ENCODE results near the gene DDX60. TPM values are rescaled to one million over a fixed set of nuclear protein-coding genes. Genes with fewer than 3 reads are reported as not detected.

Gene DDX60
- total RNA-seq, 1 donor from 2014 or later = 27.6 TPM

GRCh38 chr4:168272488-168272887 is 46.1 kb downstream of the DDX60 start:
- Histone ChIP-seq H3K27me3 (no peaks in the 10 kb centered on the region), H3K36me3 (peaks cover 76% of the 10 kb centered on the region), H3K9me3 (no peaks in the 10 kb centered on the region), H3K4me1 (no peaks in the 10 kb centered on the region), H3K4me3 (no peak overlapping the region), H3K27ac (no peak overlapping the region)
- no peak for TF ChIP-seq CTCF (IDR thresholded peaks at IDR 0.05)
- intact Hi-C loops (cut with DNase I) = no loop called here
- ATAC-seq (no peak), DNase-seq (no peak)

GRCh38 chr4:168269896-168270295 is 48.7 kb downstream of the DDX60 start:
- H3K27me3 ChIP-seq = no peaks in the 10 kb centered on the region
- DNase-seq (no peak), ATAC-seq (peak; percentile 32)
- intact Hi-C loops (cut with DNase I) = no loop called here
- H3K9me3 ChIP-seq = no peaks in the 10 kb centered on the region
- no peak overlapping the region for H3K4me3 ChIP-seq
- TF ChIP-seq CTCF (IDR thresholded peaks at IDR 0.05) = no peak
- no peaks in the 10 kb centered on the region for H3K4me1 ChIP-seq
- H3K36me3 ChIP-seq = peaks cover 76% of the 10 kb centered on the region
- no peak overlapping the region for H3K27ac ChIP-seq

- H3K36me3 ChIP-seq = peaks cover 67% of the 10 kb centered on the region
- no peak for TF ChIP-seq CTCF (IDR thresholded peaks at IDR 0.05)
- DNase-seq (no peak), ATAC-seq (no peak)
- H3K4me1 ChIP-seq = no peaks in the 10 kb centered on the region
- H3K27me3 ChIP-seq = no peaks in the 10 kb centered on the region
- intact Hi-C loops (cut with DNase I) = no loop called here
- H3K27ac ChIP-seq = no peak overlapping the region
- no peak overlapping the region for H3K4me3 ChIP-seq
- no peaks in the 10 kb centered on the region for H3K9me3 ChIP-seq
Measured at GRCh38 chr4:168265327-168265726, 53.2 kb downstream of the DDX60 start.

- Histone ChIP-seq H3K27ac (no peak overlapping the region), H3K9me3 (no peaks in the 10 kb centered on the region), H3K27me3 (no peaks in the 10 kb centered on the region), H3K4me3 (no peak overlapping the region), H3K4me1 (no peaks in the 10 kb centered on the region), H3K36me3 (peaks cover 67% of the 10 kb centered on the region)
- DNase-seq (no peak), ATAC-seq (no peak)
- intact Hi-C loops (cut with DNase I) = no loop called here
- TF ChIP-seq CTCF (IDR thresholded peaks at IDR 0.05) = no peak
Measured at GRCh38 chr4:168264903-168265302, 53.6 kb downstream of the DDX60 start.

GRCh38 chr4:168263039-168263438 is 55.5 kb downstream of the DDX60 start:
- no peak for ATAC-seq
- TF ChIP-seq CTCF (IDR thresholded peaks at IDR 0.05) = no peak
- Histone ChIP-seq H3K4me3 (no peak overlapping the region), H3K27ac (no peak overlapping the region), H3K4me1 (no peaks in the 10 kb centered on the region), H3K9me3 (no peaks in the 10 kb centered on the region), H3K36me3 (peaks cover 53% of the 10 kb centered on the region), H3K27me3 (no peaks in the 10 kb centered on the region)
- intact Hi-C loops (cut with DNase I) = no loop called here
- no peak for DNase-seq

GRCh38 chr4:168259096-168259495 is 59.5 kb downstream of the DDX60 start:
- intact Hi-C loops (cut with DNase I) = no loop called here
- peaks cover 44% of the 10 kb centered on the region for H3K36me3 ChIP-seq
- TF ChIP-seq CTCF (IDR thresholded peaks at IDR 0.05) = no peak

More at GRCh38 chr4:168259096-168259495, 59.5 kb downstream of the DDX60 start:
- Histone ChIP-seq H3K4me1 (no peaks in the 10 kb centered on the region), H3K9me3 (no peaks in the 10 kb centered on the region), H3K27ac (no peak overlapping the region), H3K4me3 (no peak overlapping the region), H3K27me3 (no peaks in the 10 kb centered on the region)
- no peak for DNase-seq
- ATAC-seq = no peak
